GM12873 (cell line): ENCODE data around the gene PLEKHM2.

ENCODE experiments used
- CTCF ChIP-seq: IDR thresholded peaks from 2 replicates; pipeline ENCODE4 v1.5.1; 2012; ENCODE audit warnings: low read depth, mild to moderate bottlenecking, moderate library complexity, low read length, control low read depth; ENCODE audit not compliant: insufficient read depth; ENCODE audit errors: missing control alignments

Gene PLEKHM2

GRCh38 chr1:15714406-15715136, 30.5 kb downstream of the PLEKHM2 start:
- no peak for TF ChIP-seq CTCF

- TF ChIP-seq CTCF = no peak
Observed at GRCh38 chr1:15717418-15718125, 33.5 kb downstream of the PLEKHM2 start.

GRCh38 chr1:15718199-15718601, 34.1 kb downstream of the PLEKHM2 start:
- no peak for TF ChIP-seq CTCF

- TF ChIP-seq CTCF = peak; percentile 10
Observed at GRCh38 chr1:15719381-15720120, 35.4 kb downstream of the PLEKHM2 start.

- no peak for TF ChIP-seq CTCF
Observed at GRCh38 chr1:15720861-15721260, 36.7 kb downstream of the PLEKHM2 start.

GRCh38 chr1:15722411-15722810, 38.3 kb downstream of the PLEKHM2 start:
- TF ChIP-seq CTCF = no peak
